H1 (cell line): ENCODE data around the gene NET1. TPM values are rescaled to one million over a fixed set of nuclear protein-coding genes. Genes with fewer than 3 reads are reported as not detected.

Experiments used
- BACH1 ChIP-seq: IDR thresholded peaks from 2 replicates; pipeline ENCODE4 v1.6.1; 2012; ENCODE audit warnings: low read length, improper control_type of control experiment
- EGR1 ChIP-seq: IDR thresholded peaks from 2 replicates; pipeline ENCODE4 v1.6.1; 2011; ENCODE audit warnings: low read depth, low read length, borderline replicate concordance
- EP300 ChIP-seq, 2 experiments: IDR thresholded peaks; 1 replicate in 1 of 2; 2 replicates in 1 of 2; pipeline ENCODE4 v1.6.1; 2011 to 2012; ENCODE audit warnings: low read depth in 2 of 2, low read length in 2 of 2, mild to moderate bottlenecking in 2 of 2, borderline replicate concordance in 1 of 2, inconsistent platforms in 1 of 2, moderate library complexity in 1 of 2
- MAFK ChIP-seq: IDR thresholded peaks from 2 replicates; pipeline ENCODE4 v1.6.1; 2012; ENCODE audit warnings: low read depth, mild to moderate bottlenecking, improper control_type of control experiment, low read length
- POU5F1 ChIP-seq: IDR thresholded peaks from 2 replicates; pipeline ENCODE4 v1.6.1; 2011; ENCODE audit warnings: low read depth, mild to moderate bottlenecking, low read length, moderate library complexity
- SIN3A ChIP-seq, 2 experiments: IDR thresholded peaks in 1 of 2; conservative IDR thresholded peaks in 1 of 2; 2 replicates each; pipeline ENCODE4 v1.6.1; 2011 to 2012; ENCODE audit warnings: low read length in 2 of 2, improper control_type of control experiment in 1 of 2, low read depth in 1 of 2, mild to moderate bottlenecking in 1 of 2
- SIX5 ChIP-seq: IDR thresholded peaks from 2 replicates; pipeline ENCODE4 v1.6.1; 2011; ENCODE audit warnings: mild to moderate bottlenecking, low read depth, low read length
- SRF ChIP-seq: IDR thresholded peaks from 2 replicates; pipeline ENCODE4 v1.6.1; 2011; ENCODE audit warnings: mild to moderate bottlenecking, low read depth, low read length, moderate library complexity
- TBP ChIP-seq: IDR thresholded peaks from 2 replicates; pipeline ENCODE4 v1.6.1; 2011; ENCODE audit warnings: low read depth, low read length, improper control_type of control experiment
- TEAD4 ChIP-seq: IDR thresholded peaks from 2 replicates; pipeline ENCODE4 v1.6.1; 2012; ENCODE audit warnings: low read depth, low read length, inconsistent platforms, mixed read lengths
- polyA plus RNA-seq, 7 experiments: library from polyadenylated mRNA; depleted of rRNA in 3 of 7; stranded (reverse) in 5 of 7; unstranded in 2 of 7; fragments of >200 nt in 5 of 7; fragments of 200-250 nt in 2 of 7; gene quantifications; 1 replicate in 5 of 7; 2 replicates in 1 of 7; 4 replicates in 1 of 7; pipeline versions ENCODE4 v1.2.1 to v1.2.3, GENCODE V29; 2011 to 2013; ENCODE audit warnings: missing spikeins in 2 of 7, mixed read lengths in 2 of 7
- total RNA-seq: library from RNA; stranded (reverse); fragmentation: NEBNext Ultra II Directional; extraction: Animal tissue kit (Norgen Biotek cat#: 25700); gene quantifications from 2 replicates; pipeline ENCODE4 v1.2.1, GENCODE V29; 2021
- TF ChIP-seq, protein P1 (sequence below): fragments of 300-600 bp; sonication (generic); IDR thresholded peaks from 2 replicates; pipeline ENCODE4 v1.7.1; 2012; ENCODE audit warnings: low read length, moderate library complexity, mild to moderate bottlenecking, inconsistent platforms; ENCODE audit not compliant: insufficient replicate concordance

The NET1 gene
- total and polyA plus RNA-seq, 2 of the 8 experiments (the other 6 are each of a cell fraction or from before 2014, with no cell fraction given), result 21.5 to 117 TPM

DNA sequence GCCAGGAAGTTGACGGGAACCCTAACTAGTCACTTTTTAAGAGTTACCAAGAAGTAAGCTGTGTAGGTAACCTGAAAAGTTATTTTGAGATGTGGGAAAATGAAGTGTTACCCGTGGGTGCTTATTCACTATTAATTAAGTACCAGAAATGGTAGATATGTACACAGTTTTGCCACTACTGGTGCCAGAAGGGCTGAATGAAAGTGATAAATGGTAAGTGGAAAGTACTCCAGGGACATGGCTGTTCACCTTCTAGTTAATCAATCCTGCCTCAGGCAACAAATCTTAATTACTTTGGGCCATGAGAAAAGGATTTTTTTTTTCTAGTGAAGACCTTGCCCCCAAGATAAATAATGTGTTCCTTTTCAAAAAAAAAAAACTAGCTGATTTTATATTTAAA, 15.8 kb downstream of the NET1 start (continued):
- TF ChIP-seq, protein P1, sequence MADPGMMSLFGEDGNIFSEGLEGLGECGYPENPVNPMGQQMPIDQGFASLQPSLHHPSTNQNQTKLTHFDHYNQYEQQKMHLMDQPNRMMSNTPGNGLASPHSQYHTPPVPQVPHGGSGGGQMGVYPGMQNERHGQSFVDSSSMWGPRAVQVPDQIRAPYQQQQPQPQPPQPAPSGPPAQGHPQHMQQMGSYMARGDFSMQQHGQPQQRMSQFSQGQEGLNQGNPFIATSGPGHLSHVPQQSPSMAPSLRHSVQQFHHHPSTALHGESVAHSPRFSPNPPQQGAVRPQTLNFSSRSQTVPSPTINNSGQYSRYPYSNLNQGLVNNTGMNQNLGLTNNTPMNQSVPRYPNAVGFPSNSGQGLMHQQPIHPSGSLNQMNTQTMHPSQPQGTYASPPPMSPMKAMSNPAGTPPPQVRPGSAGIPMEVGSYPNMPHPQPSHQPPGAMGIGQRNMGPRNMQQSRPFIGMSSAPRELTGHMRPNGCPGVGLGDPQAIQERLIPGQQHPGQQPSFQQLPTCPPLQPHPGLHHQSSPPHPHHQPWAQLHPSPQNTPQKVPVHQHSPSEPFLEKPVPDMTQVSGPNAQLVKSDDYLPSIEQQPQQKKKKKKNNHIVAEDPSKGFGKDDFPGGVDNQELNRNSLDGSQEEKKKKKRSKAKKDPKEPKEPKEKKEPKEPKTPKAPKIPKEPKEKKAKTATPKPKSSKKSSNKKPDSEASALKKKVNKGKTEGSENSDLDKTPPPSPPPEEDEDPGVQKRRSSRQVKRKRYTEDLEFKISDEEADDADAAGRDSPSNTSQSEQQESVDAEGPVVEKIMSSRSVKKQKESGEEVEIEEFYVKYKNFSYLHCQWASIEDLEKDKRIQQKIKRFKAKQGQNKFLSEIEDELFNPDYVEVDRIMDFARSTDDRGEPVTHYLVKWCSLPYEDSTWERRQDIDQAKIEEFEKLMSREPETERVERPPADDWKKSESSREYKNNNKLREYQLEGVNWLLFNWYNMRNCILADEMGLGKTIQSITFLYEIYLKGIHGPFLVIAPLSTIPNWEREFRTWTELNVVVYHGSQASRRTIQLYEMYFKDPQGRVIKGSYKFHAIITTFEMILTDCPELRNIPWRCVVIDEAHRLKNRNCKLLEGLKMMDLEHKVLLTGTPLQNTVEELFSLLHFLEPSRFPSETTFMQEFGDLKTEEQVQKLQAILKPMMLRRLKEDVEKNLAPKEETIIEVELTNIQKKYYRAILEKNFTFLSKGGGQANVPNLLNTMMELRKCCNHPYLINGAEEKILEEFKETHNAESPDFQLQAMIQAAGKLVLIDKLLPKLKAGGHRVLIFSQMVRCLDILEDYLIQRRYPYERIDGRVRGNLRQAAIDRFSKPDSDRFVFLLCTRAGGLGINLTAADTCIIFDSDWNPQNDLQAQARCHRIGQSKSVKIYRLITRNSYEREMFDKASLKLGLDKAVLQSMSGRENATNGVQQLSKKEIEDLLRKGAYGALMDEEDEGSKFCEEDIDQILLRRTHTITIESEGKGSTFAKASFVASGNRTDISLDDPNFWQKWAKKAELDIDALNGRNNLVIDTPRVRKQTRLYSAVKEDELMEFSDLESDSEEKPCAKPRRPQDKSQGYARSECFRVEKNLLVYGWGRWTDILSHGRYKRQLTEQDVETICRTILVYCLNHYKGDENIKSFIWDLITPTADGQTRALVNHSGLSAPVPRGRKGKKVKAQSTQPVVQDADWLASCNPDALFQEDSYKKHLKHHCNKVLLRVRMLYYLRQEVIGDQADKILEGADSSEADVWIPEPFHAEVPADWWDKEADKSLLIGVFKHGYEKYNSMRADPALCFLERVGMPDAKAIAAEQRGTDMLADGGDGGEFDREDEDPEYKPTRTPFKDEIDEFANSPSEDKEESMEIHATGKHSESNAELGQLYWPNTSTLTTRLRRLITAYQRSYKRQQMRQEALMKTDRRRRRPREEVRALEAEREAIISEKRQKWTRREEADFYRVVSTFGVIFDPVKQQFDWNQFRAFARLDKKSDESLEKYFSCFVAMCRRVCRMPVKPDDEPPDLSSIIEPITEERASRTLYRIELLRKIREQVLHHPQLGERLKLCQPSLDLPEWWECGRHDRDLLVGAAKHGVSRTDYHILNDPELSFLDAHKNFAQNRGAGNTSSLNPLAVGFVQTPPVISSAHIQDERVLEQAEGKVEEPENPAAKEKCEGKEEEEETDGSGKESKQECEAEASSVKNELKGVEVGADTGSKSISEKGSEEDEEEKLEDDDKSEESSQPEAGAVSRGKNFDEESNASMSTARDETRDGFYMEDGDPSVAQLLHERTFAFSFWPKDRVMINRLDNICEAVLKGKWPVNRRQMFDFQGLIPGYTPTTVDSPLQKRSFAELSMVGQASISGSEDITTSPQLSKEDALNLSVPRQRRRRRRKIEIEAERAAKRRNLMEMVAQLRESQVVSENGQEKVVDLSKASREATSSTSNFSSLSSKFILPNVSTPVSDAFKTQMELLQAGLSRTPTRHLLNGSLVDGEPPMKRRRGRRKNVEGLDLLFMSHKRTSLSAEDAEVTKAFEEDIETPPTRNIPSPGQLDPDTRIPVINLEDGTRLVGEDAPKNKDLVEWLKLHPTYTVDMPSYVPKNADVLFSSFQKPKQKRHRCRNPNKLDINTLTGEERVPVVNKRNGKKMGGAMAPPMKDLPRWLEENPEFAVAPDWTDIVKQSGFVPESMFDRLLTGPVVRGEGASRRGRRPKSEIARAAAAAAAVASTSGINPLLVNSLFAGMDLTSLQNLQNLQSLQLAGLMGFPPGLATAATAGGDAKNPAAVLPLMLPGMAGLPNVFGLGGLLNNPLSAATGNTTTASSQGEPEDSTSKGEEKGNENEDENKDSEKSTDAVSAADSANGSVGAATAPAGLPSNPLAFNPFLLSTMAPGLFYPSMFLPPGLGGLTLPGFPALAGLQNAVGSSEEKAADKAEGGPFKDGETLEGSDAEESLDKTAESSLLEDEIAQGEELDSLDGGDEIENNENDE, result no peak
- no peak for TF ChIP-seq EP300 (IDR thresholded peaks at IDR 0.05; ENCODE audit: borderline replicate concordance in 1 of 2, low read depth in 2 of 2, low read length in 2 of 2)
- TF ChIP-seq TEAD4, result no peak
- TF ChIP-seq BACH1, result no peak
- no peak for TF ChIP-seq MAFK
- no peak for TF ChIP-seq EGR1
- TF ChIP-seq POU5F1, result no peak
- TF ChIP-seq SIX5, result no peak
- TF ChIP-seq SRF, result no peak
- no peak for TF ChIP-seq TBP
- TF ChIP-seq SIN3A (conservative IDR thresholded peaks at IDR 0.05 in 1 of 2, IDR thresholded peaks at IDR 0.05 in 1 of 2; ENCODE audit: low read depth in 1 of 2, low read length in 2 of 2), result no peak
